Right cardiac atrium (tissue), 5 donors: ENCODE data around the gene RNF103. TPM values are rescaled to one million over a fixed set of nuclear protein-coding genes. Genes with fewer than 3 reads are reported as not detected.

ENCODE experiments used
- ATAC-seq, 2 donors: fragments of 200-7000 bp; cut with Tn5 transposase; one replicate each; pipeline versions ENCODE4 v1.8.0 to v1.9.1; 2020; ENCODE audit warnings: moderate library complexity in 2 of 2, mild to moderate bottlenecking in 1 of 2
- DNase-seq, 3 donors: peaks; one replicate each; pipeline ENCODE4 v3.0.0-alpha.2; 2020
- H3K27ac ChIP-seq: one replicate; pipeline ENCODE4 v1.5.1; 2013; ENCODE audit warnings: mild to moderate bottlenecking, low read length, control low read depth, moderate library complexity
- H3K27me3 ChIP-seq: one replicate; pipeline ENCODE4 v1.6.1; 2013; ENCODE audit not compliant: control insufficient read depth, insufficient read depth
- H3K4me1 ChIP-seq: one replicate; pipeline ENCODE4 v1.6.1; 2013; ENCODE audit warnings: low read length; ENCODE audit not compliant: control insufficient read depth, insufficient read depth
- H3K4me3 ChIP-seq: one replicate; pipeline ENCODE4 v1.5.1; 2013; ENCODE audit warnings: low read length, control low read depth
- H3K9me3 ChIP-seq: one replicate; pipeline ENCODE4 v1.6.1; 2013; ENCODE audit warnings: low read length; ENCODE audit not compliant: control insufficient read depth
- WGBS: extraction: QIAGEN DNeasy Blood & Tissue Kit; methylation state at CpG from one replicate; pipeline ENCODE4 v1.1.7; 2013; 5-methylcytosine and 5-hydroxymethylcytosine counted together
- intact Hi-C, 4 donors: fragments of 100-400 bp; cut with DNase I; formaldehyde crosslinking; loops; one replicate each; pipeline versions ENCODE4 v1.11.0 to v1.14.0; 2022 to 2023
- polyA plus RNA-seq: library from polyadenylated mRNA; stranded (reverse); fragments of 200-250 nt; gene quantifications from one replicate; pipeline ENCODE4 v1.2.3, GENCODE V29; 2013
- total RNA-seq, 4 donors: library from RNA; stranded (reverse); fragmentation: NEBNext Ultra II Directional; extraction: Animal tissue kit (Norgen Biotek cat#: 25700); gene quantifications; one replicate each; pipeline ENCODE4 v1.2.1, GENCODE V29; 2021
- donor health status: healthy with polysubstance abuse.
- donor health status: DM: no; HTN: yes; CAD: no.
- donor health status: DM: no; HTN: no; CAD: no.
- donor health status: DM: no; HTN: yes; CAD: no; lungs with severe emphysema.
- donor health status: DM: yes; HTN: yes; CAD: no.

Gene RNF103
- total and polyA plus RNA-seq, 5 donors = 37.1 to 46.2 (median 41.8) TPM

DNA sequence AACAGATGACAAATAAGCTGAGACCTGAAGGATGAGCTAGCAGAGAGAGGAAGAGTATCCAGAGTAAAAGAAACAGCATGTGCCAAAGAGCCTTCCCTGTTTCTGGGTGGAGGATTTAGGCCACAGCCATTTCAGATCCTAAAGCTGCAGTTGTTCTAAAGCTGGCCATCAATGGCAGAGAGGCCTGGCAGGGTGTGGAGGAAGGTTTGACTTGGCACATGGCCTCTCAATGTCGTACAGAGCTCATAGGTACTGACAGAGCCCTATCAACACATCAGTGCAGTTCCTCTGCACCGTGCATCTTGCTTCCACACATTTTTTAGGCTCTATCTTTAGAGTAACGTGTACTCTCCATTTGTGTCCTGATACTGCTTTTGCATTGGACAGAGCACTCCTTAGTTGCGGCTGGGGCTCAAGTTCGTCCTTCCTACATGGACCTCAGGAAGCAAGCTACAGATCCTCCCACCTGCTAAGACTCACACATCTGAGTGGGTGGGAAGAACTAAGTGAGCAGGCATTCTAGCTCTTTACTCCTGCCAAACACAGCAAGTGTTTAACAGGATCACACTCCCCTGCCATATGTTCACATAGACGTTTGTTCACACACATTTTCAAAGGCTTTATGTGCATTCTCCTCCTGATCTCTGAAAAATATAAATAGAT is 57.4 kb downstream of the RNF103 start:
- 37% methylated on average over 6 of the region's 6 CpGs for WGBS
- Histone ChIP-seq H3K27ac (peak overlapping the region; percentile 20), H3K4me1 (no peaks in the 10 kb centered on the region), H3K27me3 (no peaks in the 10 kb centered on the region), H3K9me3 (no peaks in the 10 kb centered on the region), H3K4me3 (no peak overlapping the region)
- DNase-seq (no peak), ATAC-seq (no peak)
- intact Hi-C loops = loop anchor here in 1 of 4 donors (10.0 kb wide), 1 partner anchor 59 kb away; the partner anchor contains the start of gene RNF103

GRCh38 chr2:86563650-86564061 is 60.0 kb downstream of the RNF103 start:
- ATAC-seq = no peak
- DNase-seq = peak in 1 of 3 donors; percentile 26
- peaks cover 4% of the 10 kb centered on the region for H3K4me1 ChIP-seq
- H3K9me3 ChIP-seq = no peaks in the 10 kb centered on the region
- intact Hi-C loops = loop anchor here in 2 of 4 donors (5.0 to 10.0 kb wide), 2 partner anchors 59 to 61 kb away; partner anchors contain the start of gene RNF103 (in 2 of the 2)
- H3K4me3 ChIP-seq = peak overlapping the region; percentile 79
- peak overlapping the region; percentile 99 for H3K27ac ChIP-seq
- 65% methylated on average over 13 of the region's 13 CpGs for WGBS
- H3K27me3 ChIP-seq = no peaks in the 10 kb centered on the region

- WGBS = under 1% methylated on average over 57 of the region's 57 CpGs
- DNase-seq = peak; percentile 98 to 99 (median 98)
- H3K27me3 ChIP-seq = no peaks in the 10 kb centered on the region
- peak within 1 kb of the TSS; percentile 79 for H3K4me3 ChIP-seq
- peak; percentile 98 for ATAC-seq
- intact Hi-C loops = loop anchor here in 2 of 4 donors (5.0 to 10.0 kb wide), 2 partner anchors 59 to 62 kb away; partner anchors contain the start of gene RNF103 (in 2 of the 2)
- peak within 1 kb of the TSS; percentile 99 for H3K27ac ChIP-seq
- peaks cover 6% of the 10 kb centered on the region for H3K4me1 ChIP-seq
- no peaks in the 10 kb centered on the region for H3K9me3 ChIP-seq
These were observed 60.6 kb downstream of the RNF103 start, which contains the start of gene CHMP3 for GRCh38 chr2:86562922-86563649. Gene CHMP3 (minus strand): TSS chr2:86563443. CDS start chr2:86563348, 95 bp downstream.

DNA sequence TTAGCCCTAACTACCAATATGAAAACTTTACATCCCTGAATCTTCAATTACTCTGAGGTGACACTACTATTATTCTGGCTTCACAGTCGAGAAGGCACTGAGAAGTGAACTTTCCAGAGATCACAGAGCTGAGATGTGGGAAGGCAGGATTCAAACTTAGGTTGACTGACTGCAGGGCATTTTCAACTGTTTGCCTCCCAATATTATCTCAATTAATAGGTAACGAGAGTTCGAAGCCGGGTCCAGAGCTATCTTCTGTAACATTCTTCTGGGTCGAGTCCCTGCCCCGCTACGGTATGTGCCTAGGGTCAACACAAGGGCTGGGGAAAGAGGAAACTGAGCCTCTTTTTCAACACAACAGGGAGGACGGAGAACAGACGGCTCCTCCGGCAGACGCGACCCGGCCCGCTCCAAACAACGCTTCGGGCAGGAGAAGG is 61.2 kb downstream of the RNF103 start:
- H3K4me1 ChIP-seq = peaks cover 6% of the 10 kb centered on the region
- peak overlapping the region; percentile 79 for H3K4me3 ChIP-seq
- H3K9me3 ChIP-seq = no peaks in the 10 kb centered on the region
- intact Hi-C loops = loop anchor here in 2 of 4 donors (5.0 to 10.0 kb wide), 2 partner anchors 60 to 62 kb away; partner anchors contain the start of gene RNF103 (in 2 of the 2)
- ATAC-seq = no peak
- no peak for DNase-seq
- under 1% methylated on average over 16 of the region's 16 CpGs for WGBS
- H3K27me3 ChIP-seq = no peaks in the 10 kb centered on the region
- H3K27ac ChIP-seq = peak overlapping the region; percentile 99

- WGBS = 95% methylated on average over 2 of the region's 2 CpGs
- Histone ChIP-seq H3K4me3 (no peak overlapping the region), H3K4me1 (peaks cover 6% of the 10 kb centered on the region), H3K9me3 (no peaks in the 10 kb centered on the region), H3K27me3 (no peaks in the 10 kb centered on the region), H3K27ac (no peak overlapping the region)
- no peak for ATAC-seq
- no peak for DNase-seq
- intact Hi-C loops = no loop called here
These were observed 65.8 kb downstream of the RNF103 start for GRCh38 chr2:86557836-86558235.

- 97% methylated on average over 16 of the region's 16 CpGs for WGBS
- peak in 1 of 3 donors; percentile 47 for DNase-seq
- Histone ChIP-seq H3K4me1 (peaks cover 8% of the 10 kb centered on the region), H3K4me3 (no peak overlapping the region), H3K9me3 (no peaks in the 10 kb centered on the region), H3K27me3 (no peaks in the 10 kb centered on the region), H3K27ac (no peak overlapping the region)
- no peak for ATAC-seq
- intact Hi-C loops = no loop called here
These were observed 67.2 kb downstream of the RNF103 start for GRCh38 chr2:86556508-86556907.

Other genes starting within 250 kb of the RNF103 start
- gene KDM3A, start 182.5 kb downstream of the RNF103 start, total RNA-seq = 10 to 100 TPM; 41.3 to 54.3 (median 47.1) TPM
- 21.0 TPM for gene KDM3A, start 182.5 kb downstream of the RNF103 start, polyA plus RNA-seq
- gene CHMP3, start 60.4 kb downstream of the RNF103 start, total RNA-seq = 100 to 1,000 TPM; 144 to 164 (median 155) TPM
- gene CHMP3, start 60.4 kb downstream of the RNF103 start, polyA plus RNA-seq = 89.7 TPM
- gene RMND5A, start 96.4 kb upstream of the RNF103 start, total RNA-seq = 10 to 100 TPM; 49.9 to 68.1 (median 65.2) TPM
- 28.3 TPM for gene RMND5A, start 96.4 kb upstream of the RNF103 start, polyA plus RNA-seq
- 1 to 10 TPM in 3 of 4 donors, under 1 TPM in 1; 0.71 to 2.0 (median 1.2) TPM for gene CD8A, start 167.0 kb upstream of the RNF103 start, total RNA-seq
- 1.1 TPM for gene CD8A, start 167.0 kb upstream of the RNF103 start, polyA plus RNA-seq
- gene CD8B, start 238.0 kb upstream of the RNF103 start, total RNA-seq = under 1 TPM in 3 of 4 donors, not detected in 1; 0.45 to 0.80 (median 0.68) TPM
- gene CD8B, start 238.0 kb upstream of the RNF103 start, polyA plus RNA-seq = 0.20 TPM